Measurements from ENCODE around the gene NKG7. TPM values are rescaled to one million over a fixed set of nuclear protein-coding genes. Genes with fewer than 3 reads are reported as not detected.

Gene NKG7
- total RNA-seq, 1 donor from 2014 or later = 3.5 TPM

DNA sequence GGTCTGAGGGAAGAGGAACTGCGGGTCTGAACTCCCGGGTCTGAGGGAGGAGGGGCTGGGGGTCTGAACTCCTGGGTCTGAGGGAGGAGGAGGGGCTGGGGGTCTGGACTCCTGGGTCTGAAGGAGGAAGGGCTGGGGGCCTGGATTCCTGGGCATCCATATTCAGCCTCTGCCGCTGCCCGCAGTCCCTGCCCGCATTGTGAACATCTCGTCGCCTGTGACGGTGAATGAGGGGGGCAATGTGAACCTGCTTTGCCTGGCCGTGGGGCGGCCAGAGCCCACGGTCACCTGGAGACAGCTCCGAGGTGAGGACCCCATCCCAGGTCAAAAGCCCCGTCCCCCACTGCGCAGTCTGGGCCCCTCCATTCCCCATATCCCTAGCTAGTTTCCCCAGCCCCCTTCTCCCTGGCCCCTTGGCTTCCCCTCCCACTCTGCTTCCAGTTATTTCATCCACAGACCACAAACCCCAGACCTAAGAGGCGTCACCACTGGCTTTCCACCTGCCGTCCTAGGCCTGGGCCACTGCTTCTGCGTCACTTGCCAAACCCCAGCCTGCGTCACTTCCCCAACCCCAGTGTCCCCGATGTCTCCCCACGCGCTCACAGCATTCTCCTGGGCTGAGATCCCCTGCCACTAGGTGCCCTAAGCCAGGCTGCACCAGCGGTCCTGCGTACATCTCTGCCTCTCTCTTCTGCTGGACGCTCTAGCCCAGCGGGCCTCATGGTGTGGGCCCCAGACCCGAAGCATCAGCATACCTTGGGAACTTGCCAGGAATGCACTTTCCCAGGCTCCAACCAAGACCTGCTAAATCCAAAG is 47.1 kb downstream of the NKG7 start:
- intact Hi-C loops (cut with DNase I) = no loop called here
- no peak for ATAC-seq
- DNase-seq (ENCODE audit: missing footprints) = no peak

DNA sequence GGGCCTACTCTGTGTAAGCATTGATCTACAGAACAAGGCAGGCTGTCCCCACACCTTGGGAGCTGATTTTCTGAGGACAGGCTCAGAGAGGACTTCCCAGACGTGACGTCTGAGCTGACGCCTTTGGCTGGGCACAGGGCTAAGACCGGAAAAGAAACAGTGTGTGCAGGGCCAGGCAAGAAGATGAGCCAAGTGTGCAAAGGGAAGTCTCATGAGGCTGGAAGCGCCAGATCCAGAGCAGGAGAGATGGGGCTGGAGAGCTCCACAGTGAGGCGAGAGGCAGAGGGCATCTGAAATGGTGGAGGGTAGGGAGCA is 48.3 kb downstream of the NKG7 start:
- DNase-seq (ENCODE audit: missing footprints) (no peak), ATAC-seq (no peak)
- intact Hi-C loops (cut with DNase I) = no loop called here

DNA sequence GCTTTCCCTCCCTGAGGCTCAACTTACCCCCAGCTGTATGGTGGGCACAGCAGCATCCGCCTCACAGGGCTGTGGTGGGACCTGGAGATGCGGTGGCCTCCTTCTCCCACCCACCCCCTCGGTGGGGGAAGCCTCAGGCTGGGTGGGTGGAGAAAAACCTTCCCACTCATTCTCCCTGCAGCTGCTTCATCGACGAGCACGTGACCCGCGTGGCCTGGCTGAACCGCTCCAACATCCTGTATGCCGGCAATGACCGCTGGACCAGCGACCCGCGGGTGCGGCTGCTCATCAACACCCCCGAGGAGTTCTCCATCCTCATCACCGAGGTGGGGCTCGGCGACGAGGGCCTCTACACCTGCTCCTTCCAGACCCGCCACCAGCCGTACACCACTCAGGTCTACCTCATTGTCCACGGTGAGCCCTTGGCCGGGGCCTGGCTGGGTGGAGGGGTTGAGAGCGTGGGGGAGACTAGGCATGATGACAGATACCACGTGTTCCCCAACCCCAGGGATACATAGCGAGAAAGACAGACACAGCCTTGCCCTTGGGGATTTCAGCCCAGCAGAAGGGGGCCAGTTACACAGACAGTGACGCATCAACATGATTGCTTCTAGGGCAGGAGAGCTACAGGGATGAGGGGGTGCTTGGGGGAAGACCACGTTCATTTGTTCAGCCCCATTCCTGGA is 48.8 kb downstream of the NKG7 start:
- intact Hi-C loops (cut with DNase I) = no loop called here
- DNase-seq (ENCODE audit: missing footprints) (no peak), ATAC-seq (no peak)

DNA sequence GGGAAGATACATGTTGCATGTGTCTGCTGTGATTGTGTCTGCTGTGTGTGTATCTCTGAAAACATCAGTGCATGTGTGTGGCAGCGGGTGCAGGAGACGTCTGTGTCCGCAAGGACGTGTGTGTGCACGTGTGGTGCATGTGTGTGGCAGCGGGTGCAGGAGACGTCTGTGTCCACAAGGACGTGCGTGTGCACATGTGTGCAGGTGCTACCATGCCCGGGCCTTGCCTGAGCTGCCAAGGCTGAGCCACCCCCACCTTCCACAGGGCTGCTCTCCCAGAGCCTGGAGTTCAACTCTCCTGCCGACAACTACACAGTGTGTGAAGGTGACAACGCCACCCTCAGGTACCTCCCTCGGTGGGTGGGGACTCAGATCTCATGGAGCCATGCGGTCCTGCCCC is 50.7 kb downstream of the NKG7 start:
- ATAC-seq = no peak
- no peak for DNase-seq (ENCODE audit: missing footprints)
- intact Hi-C loops (cut with DNase I) = no loop called here

Other genes starting within 250 kb of the NKG7 start
- 2.9 TPM for gene SIGLEC9, start 247.7 kb downstream of the NKG7 start, total RNA-seq
- gene SIGLEC7, start 230.4 kb downstream of the NKG7 start, total RNA-seq = 0.87 TPM
- gene CD33, start 147.6 kb downstream of the NKG7 start, total RNA-seq = 6.5 TPM
- not detected for gene SIGLECL1, start 121.6 kb downstream of the NKG7 start, total RNA-seq
- not detected for gene IGLON5, start 61.0 kb downstream of the NKG7 start, total RNA-seq
- gene VSIG10L, start 30.5 kb downstream of the NKG7 start, total RNA-seq = 0.51 TPM
- 497 TPM for gene ETFB, start 6.3 kb downstream of the NKG7 start, total RNA-seq
- 1.7 TPM for gene CLDND2, start 3.7 kb downstream of the NKG7 start, total RNA-seq
- not detected for gene LIM2, start 15.3 kb upstream of the NKG7 start, total RNA-seq
- gene C19orf84, start 17.9 kb upstream of the NKG7 start, total RNA-seq = not detected
- gene SIGLEC10, start 45.0 kb upstream of the NKG7 start, total RNA-seq = 1.1 TPM
- 0.08 TPM for gene SIGLEC8, start 85.8 kb upstream of the NKG7 start, total RNA-seq
- not detected for gene CEACAM18, start 105.9 kb upstream of the NKG7 start, total RNA-seq
- gene SIGLEC12, start 129.1 kb upstream of the NKG7 start, total RNA-seq = 0.19 TPM
- 0.24 TPM for gene SIGLEC6, start 159.0 kb upstream of the NKG7 start, total RNA-seq
- 7.4 TPM for gene ZNF175, start 198.6 kb upstream of the NKG7 start, total RNA-seq